SK-N-MC (cell line): ENCODE results near the gene PTPN13.

ENCODE experiments used
- DNase-seq: peaks from one replicate; pipeline ENCODE4 v3.0.0-alpha.2; 2011; ENCODE audit warnings: low read depth, low spot score
- H3K27ac ChIP-seq: fragments of 200-600 bp; sonication (generic); 2 replicates; pipeline ENCODE4 v1.5.1; 2016; ENCODE audit warnings: mixed run types
- H3K36me3 ChIP-seq: fragments of 200-600 bp; sonication (generic); 2 replicates; pipeline ENCODE4 v1.6.1; 2017; ENCODE audit warnings: antibody characterized with exemption, low read length, mixed read lengths; ENCODE audit not compliant: insufficient read depth
- H3K4me3 ChIP-seq: fragments of 200-600 bp; sonication (generic); 2 replicates; pipeline ENCODE4 v1.5.1; 2016
- H3K9ac ChIP-seq: fragments of 200-600 bp; sonication (generic); 2 replicates; pipeline ENCODE4 v1.8.0; 2017; ENCODE audit warnings: mixed run types, mixed read lengths; ENCODE audit not compliant: insufficient read length
- H3K9me3 ChIP-seq: fragments of 200-600 bp; sonication (generic); 2 replicates; pipeline ENCODE4 v1.6.1; 2017; ENCODE audit warnings: low read depth, mild to moderate bottlenecking, antibody characterized with exemption, low read length, moderate library complexity, mixed read lengths
- EZH2 ChIP-seq: fragments of 200-600 bp; sonication (generic); IDR thresholded peaks from one replicate; pipeline ENCODE4 v1.6.1; 2017; ENCODE audit warnings: antibody characterized with exemption
- FOXP2 ChIP-seq: optimal IDR thresholded peaks from 2 replicates; pipeline ENCODE3; 2011; ENCODE audit warnings: mild to moderate bottlenecking, moderate library complexity; ENCODE audit not compliant: insufficient read depth; ENCODE audit errors: extremely low read length, control extremely low read depth
- POLR2AphosphoS5 ChIP-seq: IDR thresholded peaks from 2 replicates; pipeline ENCODE4 v1.6.1; 2012; ENCODE audit warnings: mild to moderate bottlenecking, low read depth, low read length, borderline replicate concordance

The PTPN13 gene

DNA sequence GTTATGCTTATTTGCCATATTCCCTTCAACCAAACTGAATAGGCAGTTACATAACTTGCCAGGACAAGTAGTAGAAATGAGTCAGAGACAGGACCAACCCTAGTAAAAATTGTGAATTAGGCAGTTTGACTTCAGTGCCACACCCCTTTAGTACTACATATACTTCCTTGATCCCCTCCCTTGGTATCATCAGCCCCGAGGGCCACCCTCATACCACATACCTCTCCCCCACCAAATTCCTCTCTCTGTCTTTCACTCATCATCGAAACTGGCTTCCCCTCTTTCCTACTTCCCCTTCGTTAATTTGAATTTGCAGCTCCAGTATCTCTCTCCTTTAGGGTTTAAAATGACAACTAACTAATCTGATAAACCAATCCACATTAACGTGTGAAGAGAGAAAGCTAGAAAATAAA, 7.9 kb upstream of the PTPN13 start:
- peak overlapping the region; percentile 93 for H3K27ac ChIP-seq
- H3K9me3 ChIP-seq: no peaks in the 10 kb centered on the region
- peak overlapping the region; percentile 64 for H3K4me3 ChIP-seq
- TF ChIP-seq EZH2 (no peak), POLR2AphosphoS5 (no peak), FOXP2 (no peak)
- no peaks in the 10 kb centered on the region for H3K36me3 ChIP-seq
- DNase-seq: no peak
- H3K9ac ChIP-seq: peak overlapping the region; percentile 61

DNA sequence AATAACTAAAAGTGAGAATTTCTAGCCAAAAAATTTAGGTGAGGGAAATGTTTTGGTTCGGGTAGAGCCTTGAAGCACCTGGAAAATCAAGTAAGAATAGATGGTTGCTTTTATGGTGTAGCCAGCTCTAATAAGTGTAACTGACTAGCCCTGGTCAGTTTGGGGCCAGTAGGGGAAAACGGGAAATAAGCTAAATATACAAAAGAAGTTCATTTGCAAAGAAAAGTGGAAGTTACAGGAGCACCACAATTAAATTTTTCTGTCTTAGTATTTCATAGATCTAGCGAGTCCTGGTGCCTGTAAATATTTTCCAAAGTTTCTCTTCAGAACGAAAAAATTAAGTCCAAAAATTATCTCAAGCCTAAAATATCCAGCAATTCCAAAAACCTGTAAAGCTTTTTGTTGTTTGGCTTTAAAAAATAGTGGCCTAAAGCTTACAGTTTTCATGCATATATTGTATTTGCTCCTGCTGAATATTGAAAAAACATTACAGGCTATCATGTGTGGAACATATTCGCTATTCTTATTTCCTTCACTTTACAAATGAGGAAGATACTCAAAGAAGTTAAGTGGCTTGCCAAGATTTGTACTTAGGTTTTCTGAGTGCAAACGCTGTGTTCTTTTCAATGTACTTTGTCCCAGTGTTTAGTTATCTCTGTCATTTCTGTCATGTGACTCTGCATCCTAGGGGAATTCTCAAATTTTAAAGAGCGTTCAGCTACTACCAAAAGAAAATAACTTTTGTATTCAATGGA, 7.3 kb upstream of the PTPN13 start:
- no peak for DNase-seq
- peak overlapping the region; percentile 61 for H3K9ac ChIP-seq
- peak overlapping the region; percentile 64 for H3K4me3 ChIP-seq
- no peaks in the 10 kb centered on the region for H3K9me3 ChIP-seq
- H3K36me3 ChIP-seq: no peaks in the 10 kb centered on the region
- H3K27ac ChIP-seq: peak overlapping the region; percentile 93
- no peak for TF ChIP-seq EZH2
- TF ChIP-seq FOXP2: no peak
- TF ChIP-seq POLR2AphosphoS5: no peak

DNA sequence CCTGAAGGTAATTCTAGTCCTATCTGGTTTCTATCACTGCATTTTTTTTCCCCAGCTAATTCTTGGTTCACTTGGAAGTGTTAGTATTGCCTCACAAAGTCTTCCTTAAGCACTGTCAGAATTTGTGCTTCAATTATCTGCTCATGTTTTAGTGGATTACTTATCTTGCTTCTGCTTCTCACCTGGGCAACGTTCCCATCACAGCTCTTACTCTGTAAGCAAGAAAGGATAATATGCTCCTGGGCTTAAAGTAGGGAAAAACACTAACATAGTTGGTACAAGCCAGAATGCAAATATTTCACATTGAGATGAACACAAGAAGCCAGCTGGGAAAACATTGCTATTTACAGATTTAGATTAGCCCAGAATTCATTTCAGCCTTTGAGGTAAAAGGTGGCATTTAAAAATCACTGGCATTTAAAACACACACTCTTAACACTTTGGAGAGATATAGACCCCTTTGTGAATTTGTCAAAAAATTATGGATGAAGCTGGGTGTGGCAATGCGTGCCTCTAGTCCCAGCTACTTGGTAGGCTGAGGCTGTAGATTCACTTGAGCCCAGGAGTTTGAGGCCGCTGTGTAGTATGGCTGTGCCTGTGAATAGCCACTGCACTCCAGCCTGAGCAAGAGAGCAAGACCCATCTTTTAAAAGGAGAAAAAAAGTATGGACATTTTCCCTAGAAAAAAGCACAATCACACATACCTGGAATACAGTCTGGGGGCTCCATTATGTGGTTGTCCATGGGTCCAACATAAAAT, 6.6 kb upstream of the PTPN13 start:
- no peak for DNase-seq
- TF ChIP-seq EZH2: no peak
- TF ChIP-seq FOXP2: no peak
- no peak for TF ChIP-seq POLR2AphosphoS5
- Histone ChIP-seq H3K9ac (peak overlapping the region; percentile 61), H3K9me3 (no peaks in the 10 kb centered on the region), H3K36me3 (no peaks in the 10 kb centered on the region), H3K4me3 (peak overlapping the region; percentile 64), H3K27ac (peak overlapping the region; percentile 93)

DNA sequence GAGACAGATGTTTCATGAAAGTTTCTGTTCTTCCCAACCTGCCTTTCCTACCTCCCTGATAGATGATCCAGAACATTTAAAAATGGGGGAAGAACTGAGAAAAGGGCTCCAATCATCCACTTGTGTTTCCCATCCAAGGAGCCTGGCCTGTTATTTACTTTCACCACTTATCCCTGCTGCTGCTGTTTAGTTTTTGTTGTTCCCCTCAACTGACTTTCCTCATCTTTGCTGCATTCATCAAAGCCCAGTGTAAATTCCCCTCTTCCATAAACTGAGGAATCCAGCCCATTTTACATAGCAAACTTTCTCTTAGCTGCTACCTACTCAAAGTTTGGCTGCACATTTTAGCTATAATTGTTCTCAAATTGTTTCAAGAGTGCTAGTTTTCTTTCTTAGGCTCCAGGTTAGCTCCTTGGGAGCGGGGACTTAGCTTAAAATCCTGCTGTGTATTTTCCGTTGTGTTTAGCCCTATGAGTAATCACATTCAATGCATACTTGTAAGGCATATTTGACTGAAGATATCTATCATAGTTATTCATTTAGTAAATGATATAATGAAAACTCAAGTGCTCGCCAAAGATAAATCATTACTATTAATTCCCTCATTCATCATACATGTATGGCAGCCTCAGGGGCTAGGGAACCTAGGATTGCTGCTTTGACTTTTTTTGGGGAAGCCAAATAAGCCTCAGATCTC, 1.4 kb upstream of the PTPN13 start:
- TF ChIP-seq POLR2AphosphoS5 (no peak), FOXP2 (no peak), EZH2 (no peak)
- H3K36me3 ChIP-seq: no peaks in the 10 kb centered on the region
- H3K9me3 ChIP-seq: no peaks in the 10 kb centered on the region
- DNase-seq: no peak
- peak overlapping the region; percentile 91 for H3K27ac ChIP-seq
- peak overlapping the region; percentile 97 for H3K4me3 ChIP-seq
- H3K9ac ChIP-seq: peak overlapping the region; percentile 66

DNA sequence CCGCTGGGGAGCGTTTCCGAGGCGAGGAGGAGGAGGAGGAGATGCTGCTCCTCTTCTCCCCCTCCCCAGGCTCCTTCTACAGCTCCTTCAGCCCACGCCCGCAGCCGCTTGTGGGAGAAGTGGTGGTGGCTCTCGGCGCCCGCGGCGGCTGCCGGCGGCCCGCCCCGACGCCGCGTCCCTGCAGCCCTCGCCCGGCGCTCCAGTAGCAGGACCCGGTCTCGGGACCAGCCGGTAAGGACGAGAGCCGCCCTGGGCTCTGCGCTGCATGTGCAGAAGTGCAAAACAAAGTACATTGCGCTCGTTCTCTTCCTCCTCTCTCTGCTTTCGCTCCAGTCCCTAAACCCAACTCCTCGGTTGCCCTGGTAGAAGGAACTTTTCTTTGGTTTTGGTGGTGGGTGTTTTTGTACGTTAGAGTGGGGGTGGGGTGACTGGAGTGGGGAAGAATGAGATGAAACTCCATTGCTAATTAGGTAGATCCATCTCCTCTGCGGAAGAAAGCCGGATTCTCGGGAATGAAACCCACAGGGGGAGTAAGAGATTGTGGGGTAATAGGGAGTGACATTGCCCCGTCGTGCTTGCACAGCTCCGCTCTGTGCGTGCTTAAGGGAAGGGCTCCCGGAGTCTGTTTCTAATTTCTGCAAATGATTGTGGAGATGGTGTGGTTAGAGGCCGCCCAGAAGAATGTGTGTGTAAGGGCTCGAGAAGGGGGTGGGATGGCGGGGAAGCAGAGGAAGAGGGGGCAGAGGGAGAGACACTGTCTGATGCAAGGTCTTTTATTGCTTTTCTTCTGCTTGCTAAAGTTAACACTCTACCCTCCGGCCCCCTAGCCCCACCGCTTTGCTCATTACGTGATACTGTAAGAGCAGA, 677 bp downstream of the PTPN13 start:
- H3K4me3 ChIP-seq: peak overlapping the region; percentile 97
- no peak for TF ChIP-seq EZH2
- TF ChIP-seq FOXP2: no peak
- peak; percentile 73 for TF ChIP-seq POLR2AphosphoS5

DNA sequence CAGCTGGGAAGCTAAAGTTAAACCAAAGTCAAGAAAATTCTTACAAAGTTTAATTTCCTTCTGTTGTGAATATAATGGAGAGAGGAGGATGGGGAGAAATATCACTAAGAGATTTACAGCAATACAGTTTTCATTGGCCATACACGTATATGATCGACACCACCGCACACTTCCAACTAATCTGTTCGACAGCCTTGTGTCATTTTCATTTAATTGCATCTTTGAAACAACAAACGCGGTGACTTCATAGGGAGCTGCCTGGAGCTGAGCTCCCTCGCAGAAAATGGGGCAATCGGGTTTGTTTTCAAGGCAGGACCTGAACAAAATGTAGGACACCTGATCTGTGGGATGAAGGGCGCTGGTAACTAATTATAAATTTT, 1.3 kb downstream of the PTPN13 start:
- H3K27ac ChIP-seq: peak overlapping the region; percentile 95
- H3K36me3 ChIP-seq: peaks cover 16% of the 10 kb centered on the region
- peak overlapping the region; percentile 97 for H3K4me3 ChIP-seq
- H3K9me3 ChIP-seq: no peaks in the 10 kb centered on the region
- TF ChIP-seq POLR2AphosphoS5 (no peak), FOXP2 (no peak), EZH2 (no peak)
- H3K9ac ChIP-seq: peak overlapping the region; percentile 87
- DNase-seq: no peak

More for the DNA sequence above, 677 bp downstream of the PTPN13 start:
- H3K9ac ChIP-seq: peak overlapping the region; percentile 87
- H3K27ac ChIP-seq: peak overlapping the region; percentile 95
- no peaks in the 10 kb centered on the region for H3K9me3 ChIP-seq
- H3K36me3 ChIP-seq: peaks cover 12% of the 10 kb centered on the region
- DNase-seq: peak; percentile 91

DNA sequence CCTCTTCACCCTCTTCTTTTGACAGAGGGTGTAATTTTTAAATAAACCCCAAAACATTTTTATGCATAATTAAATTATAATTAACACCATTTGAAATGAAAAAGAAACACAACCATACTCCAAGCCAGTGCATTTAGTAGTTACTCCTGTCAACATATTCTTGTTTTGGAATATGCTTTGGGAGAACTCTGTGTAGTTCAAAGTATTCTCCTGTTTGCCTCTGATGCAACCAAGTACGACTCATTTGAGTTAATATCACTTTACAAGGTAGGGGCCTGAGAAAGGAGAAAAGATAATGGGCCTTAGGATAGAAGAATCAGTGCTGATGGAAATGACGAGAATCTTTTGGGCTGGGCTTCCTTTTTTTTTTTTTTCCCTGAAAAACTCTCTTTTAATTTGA, 2.7 kb downstream of the PTPN13 start:
- peak overlapping the region; percentile 69 for H3K27ac ChIP-seq
- peak overlapping the region; percentile 87 for H3K9ac ChIP-seq
- DNase-seq: no peak
- peaks cover 20% of the 10 kb centered on the region for H3K36me3 ChIP-seq
- peaks cover 4% of the 10 kb centered on the region; the same call in 1 of the 2 replicates for H3K9me3 ChIP-seq
- peak overlapping the region; percentile 97 for H3K4me3 ChIP-seq
- TF ChIP-seq EZH2 (no peak), FOXP2 (no peak), POLR2AphosphoS5 (no peak)
